GM21717 (cell line): ENCODE data around the gene ERN1.
A peak's percentile ranks its signal among the peaks of the same experiment; 100 is the strongest.

Experiments
- ATAC-seq: cut with Tn5 transposase; IDR thresholded peaks from one replicate; pipeline ENCODE4 v1.9.1; 2021; ENCODE audit warnings: mild to moderate bottlenecking, moderate library complexity; ENCODE audit not compliant: unreplicated experiment

ERN1 gene

DNA sequence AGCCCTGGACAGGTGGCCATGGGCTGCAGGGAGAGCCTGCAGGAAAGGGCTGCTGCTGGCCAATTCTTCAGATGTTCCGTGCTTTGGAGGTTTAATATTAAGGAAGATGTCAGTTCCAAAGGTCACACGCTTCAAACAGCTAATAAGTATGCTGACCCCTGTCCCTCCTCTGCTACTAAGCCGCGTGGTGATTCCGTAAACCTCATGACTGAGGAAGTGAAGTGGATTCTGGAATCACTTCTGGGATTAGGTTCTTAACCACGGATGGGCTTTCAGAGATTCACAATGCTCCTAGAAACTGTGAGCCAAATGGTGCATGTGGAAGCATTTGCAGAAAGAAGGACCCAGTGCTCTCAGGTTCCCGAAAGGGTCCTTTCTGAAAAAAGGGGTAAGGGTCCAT, 28.5 kb upstream of the ERN1 start:
- no peak for ATAC-seq

DNA sequence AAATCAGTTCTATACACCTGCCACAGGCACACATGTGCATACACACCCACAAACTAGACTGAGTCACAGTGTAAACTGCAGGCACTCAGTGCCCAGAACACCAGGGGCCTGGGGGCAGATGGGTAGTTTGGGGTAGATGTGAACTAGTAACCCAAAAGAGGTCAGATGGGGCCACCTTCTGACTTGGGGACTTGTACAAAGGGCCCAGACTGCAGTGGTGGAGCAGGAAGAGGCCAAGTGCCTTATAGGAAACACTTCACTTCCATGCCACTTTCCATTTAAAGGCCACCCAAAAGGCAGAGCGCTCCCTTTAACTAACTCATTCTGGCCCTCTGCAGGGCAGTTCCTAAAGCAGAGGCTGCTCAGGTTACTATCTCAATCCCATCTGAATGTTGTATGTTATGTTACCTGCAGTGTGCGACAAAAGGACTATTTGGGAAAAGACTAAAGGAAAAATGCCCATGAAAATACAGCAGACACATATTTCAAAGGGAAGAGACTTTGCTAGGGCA, 27.8 kb upstream of the ERN1 start:
- no peak for ATAC-seq

- ATAC-seq: no peak
These were observed 26.7 kb upstream of the ERN1 start for GRCh38 chr17:64156670-64157069.

DNA sequence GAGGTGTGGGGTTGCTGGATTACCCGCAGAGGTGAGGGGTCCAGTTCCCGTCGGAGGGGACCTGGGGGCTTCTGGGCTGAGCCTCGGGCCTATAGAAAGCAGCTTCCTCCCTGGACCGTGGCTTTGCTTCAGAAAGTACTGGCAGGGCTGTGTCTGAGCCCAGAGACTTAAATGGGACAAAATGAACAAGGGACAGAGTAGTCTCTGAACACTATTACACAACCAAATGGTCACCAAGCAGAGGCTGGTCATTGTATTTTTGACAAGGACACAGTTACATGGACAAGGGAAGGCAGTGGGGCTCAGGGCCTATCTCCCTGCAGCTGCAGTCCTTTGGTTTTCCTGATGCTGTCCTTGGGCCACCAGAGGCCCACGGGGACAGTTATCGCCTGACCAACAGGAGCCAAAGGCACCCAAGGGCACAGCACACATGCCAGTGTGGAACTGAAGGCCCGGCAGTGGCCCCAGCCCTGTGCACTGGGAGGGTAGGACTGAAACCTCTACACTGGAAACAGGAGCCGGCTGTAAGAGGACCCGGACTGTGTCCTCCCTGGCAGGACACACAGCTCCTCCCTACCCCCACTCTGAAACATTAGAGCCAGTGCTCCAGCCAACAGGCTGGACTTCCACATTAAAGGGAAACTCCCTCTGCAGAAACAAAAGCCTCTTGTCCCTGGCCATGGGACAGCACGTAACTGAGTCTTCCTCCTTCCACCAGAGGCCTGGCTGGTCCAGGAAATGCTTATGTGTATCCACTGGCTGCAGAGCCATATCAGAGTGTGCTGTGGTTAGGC, 26.0 kb upstream of the ERN1 start:
- ATAC-seq: no peak

DNA sequence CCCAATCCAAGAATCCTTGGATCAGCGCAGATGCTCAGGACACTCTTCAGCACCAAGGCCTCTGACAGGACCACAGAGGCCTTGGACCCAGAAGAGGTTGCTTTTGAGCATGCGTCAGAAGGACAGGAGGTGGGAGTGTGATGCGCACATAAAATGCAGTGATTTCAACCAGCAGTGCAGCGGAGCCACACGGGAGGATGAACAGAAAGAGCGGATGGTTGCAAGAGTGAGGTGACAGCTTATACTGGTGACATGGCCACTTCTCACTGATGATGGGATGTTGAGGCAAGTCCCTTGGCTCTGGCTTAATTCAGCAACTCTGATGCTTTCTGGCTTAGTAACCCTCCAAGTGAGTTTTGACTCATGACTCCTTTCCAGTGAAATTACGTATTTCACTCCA, 25.2 kb upstream of the ERN1 start:
- ATAC-seq: no peak

- no peak for ATAC-seq
These were observed 24.8 kb upstream of the ERN1 start for GRCh38 chr17:64154717-64155116.

DNA sequence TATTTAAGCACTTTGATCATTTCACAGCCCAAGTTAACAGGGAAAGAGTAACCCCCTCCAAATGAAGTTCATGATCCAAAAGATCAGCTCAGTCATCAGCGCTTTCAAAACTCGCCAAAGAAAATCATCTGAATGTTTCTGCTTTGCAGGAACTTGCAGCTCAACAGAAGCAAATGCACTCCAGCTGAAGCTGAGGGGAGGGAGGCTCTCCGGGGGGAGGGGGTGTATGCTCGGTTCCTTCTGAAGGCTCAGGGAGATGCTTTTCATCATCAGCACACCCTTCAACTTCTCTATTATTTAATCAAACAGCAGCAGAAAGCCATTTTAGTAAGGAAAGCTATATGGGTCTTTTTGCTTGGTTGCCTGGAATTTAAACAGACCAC, 24.4 kb upstream of the ERN1 start:
- ATAC-seq: no peak

DNA sequence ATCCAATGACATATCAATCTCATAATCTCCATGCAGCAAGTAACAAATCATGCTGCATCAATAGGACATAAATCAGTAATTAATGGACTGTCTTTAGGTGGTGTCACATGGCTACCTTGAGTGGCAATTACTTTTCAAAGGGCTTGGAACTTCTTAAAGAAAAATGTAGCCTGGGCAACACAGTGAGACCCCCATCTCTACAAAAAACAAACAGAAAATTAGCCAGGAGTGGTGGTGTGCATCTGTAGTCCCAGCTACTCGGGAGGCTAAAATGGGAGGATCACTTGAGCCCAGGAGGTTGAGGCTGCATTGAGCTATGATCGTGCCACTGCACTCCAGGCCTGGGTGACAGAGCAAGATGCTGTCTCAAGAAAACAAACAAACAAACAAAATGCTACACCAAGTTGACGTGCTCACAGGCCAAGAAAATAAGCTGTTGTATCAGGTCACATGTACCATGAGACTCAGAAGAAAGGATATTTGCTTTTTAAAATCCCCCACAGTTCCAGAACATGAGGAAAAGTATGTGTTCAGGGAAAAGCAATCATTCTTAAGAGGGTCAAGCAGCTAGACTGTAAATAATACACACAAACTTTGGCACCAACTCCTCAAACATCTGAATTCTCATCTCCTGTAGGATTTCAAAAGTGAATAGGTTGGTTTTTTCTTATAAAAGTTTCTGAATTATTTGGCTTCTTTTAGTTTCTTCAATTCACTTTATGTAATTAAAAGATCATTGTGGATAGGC, 23.8 kb upstream of the ERN1 start:
- no peak for ATAC-seq

DNA sequence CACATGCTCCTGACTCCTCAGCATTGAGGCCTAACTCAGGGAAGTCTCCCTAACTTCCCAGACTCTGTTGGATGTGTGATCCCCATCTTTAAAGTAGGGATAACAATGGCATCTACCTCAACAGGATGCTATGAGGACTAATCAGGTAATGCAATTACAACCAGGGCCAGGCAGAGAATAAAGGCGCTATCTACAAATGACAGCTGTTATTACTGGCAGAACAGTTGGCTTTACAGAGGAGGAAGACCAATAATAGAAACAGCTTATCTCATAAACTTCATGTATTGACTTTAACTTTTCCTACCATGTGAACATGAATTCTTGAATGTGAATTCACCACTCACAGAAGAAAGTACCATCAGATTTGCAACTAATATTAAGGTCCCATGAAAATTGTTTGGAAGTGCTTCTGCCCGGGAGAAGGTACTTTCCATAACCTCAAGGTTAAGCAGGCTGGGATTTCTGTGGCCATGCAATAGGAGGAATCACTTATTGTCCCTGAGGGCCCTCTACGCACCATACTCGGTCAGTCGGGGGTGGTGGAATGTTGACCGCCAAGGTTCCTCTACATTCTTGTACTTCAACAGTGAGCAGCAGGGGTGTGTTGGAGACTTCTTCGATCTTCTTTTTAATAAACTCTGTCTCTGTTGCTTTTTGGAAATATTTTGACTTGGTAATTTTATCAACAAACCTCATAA, 22.6 kb upstream of the ERN1 start:
- ATAC-seq: no peak

DNA sequence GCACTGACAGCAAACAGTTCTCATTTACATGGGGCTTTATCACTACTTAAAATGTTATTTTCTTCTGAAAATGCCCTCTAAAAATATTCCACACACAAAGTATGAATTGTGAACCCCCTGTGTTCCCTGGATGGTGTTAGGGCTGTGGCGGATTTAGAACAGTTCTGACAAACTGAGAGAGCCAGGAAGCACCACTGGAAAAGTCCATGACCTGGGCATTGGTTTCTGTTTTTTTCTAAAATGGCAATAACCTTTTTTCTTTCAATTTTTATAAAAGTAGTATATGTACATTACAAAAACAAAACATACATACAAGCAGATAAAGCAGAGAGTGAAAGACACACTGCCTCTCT, 21.0 kb upstream of the ERN1 start:
- ATAC-seq: no peak

DNA sequence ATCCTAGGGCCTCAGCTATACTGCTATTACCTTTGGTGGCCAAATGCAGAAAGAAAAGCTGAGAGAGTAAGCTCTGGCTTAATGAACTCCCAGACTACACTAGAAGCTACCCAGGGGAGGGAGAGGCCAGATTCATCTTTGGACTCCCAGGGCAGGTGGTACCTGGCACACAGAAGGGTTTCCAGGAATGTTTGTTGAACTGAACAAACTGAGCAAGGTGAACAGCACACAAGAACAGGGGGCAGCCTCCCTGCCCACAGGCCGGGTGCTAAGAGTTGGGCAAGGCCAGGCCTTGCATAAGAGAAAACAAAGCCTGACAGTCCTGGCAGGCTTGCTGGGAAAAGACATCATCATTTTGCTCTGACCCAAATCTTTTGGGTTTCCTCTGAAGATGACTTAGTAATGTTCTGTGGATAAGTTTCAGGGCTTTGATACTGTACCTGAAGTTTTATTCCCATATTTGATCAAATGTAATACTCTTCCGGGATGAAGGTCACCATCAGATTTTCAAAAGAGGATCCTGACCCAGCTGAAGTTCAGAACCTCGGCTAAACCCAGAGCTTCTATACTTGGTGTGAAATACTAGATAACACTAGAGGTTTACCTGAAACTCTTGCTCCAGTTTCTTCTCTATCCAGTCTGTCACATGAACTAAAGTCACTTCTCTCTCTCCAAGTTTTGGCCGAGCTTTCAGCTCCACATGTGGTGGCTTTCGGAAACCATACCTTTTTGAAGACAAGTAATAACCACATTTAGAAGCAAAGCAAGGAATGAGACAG, 20.5 kb upstream of the ERN1 start:
- ATAC-seq: no peak

- no peak for ATAC-seq
These were observed 19.3 kb upstream of the ERN1 start for GRCh38 chr17:64149196-64149595.

- ATAC-seq: no peak
These were observed 18.8 kb upstream of the ERN1 start for GRCh38 chr17:64148699-64149098.

- no peak for ATAC-seq
These were observed 18.2 kb upstream of the ERN1 start for GRCh38 chr17:64148017-64148631.

GRCh38 chr17:64147110-64148016, 17.4 kb upstream of the ERN1 start:
- no peak for ATAC-seq

DNA sequence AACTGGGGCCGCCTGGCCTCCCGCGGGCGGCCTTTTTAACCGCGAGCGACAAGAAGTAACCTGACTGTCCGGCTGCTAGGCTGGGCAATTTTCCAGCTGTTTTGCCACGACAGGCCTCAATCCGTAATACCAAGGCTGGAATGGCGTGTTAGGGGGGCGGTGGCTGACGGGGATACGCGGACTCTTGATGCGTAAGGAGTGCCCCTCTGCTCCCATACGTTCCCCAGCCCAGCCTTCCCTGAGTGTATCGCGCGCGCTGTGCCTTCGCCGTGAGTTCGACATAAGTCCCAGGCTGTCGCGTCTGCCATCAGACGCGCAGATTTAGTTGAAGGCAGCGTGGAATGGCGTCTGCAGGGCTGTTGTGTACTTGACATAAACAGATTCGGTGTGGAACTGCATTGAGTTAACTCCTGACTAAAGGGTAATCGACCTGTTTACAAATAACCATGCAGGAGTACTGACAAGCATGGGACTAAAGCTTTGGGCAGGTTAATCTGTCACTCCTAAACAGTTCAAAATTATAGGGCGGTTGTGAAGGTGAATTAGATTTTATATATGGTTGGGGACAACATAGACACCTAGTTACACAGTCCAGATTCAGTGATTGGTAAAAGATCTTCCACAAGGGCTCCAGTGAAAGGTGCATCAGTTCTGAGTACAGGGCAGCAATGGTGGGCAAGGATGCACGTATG, 16.6 kb upstream of the ERN1 start:
- peak; percentile 25 for ATAC-seq

DNA sequence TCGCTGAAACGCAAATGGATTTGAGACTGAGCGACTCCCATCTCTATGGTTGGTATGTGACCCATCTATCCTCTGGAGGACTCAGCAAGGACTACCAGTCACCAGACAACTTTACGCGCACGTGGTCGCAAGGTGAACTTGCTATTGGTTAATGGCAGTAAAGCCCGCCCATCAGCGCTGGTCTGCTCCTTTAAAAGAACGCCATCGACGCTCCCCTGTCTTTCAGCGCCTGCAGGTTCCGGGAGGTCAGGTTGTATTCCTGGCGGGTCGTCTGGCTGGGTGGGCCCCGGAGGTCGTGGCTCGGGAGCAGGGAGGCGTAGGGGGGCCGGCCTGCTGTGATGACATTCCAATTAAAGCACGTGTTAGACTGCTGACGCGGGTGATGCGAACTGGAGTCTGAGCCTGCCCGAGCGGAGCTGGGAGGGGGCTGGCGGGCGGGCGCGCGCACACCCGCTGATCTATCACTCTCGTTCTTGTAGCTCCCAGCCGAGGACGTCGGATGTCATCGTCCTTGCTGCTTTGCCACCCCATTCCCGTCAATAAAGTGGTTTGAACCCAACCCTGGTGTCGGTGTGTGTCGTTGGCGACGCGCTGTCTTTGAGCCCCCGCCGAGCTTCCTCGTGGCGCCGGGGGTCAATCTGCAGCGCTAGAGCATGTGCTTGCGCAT, 15.9 kb upstream of the ERN1 start:
- peak; percentile 96 for ATAC-seq

GRCh38 chr17:64145375-64145750, 15.4 kb upstream of the ERN1 start:
- ATAC-seq: no peak
